ENCODE results near the gene PTGIR. TPM values are rescaled to one million over a fixed set of nuclear protein-coding genes. Genes with fewer than 3 reads are reported as not detected.

The PTGIR gene
- total and polyA plus RNA-seq, 8 donors, result 0.56 to 4.6 (median 2.6) TPM

DNA sequence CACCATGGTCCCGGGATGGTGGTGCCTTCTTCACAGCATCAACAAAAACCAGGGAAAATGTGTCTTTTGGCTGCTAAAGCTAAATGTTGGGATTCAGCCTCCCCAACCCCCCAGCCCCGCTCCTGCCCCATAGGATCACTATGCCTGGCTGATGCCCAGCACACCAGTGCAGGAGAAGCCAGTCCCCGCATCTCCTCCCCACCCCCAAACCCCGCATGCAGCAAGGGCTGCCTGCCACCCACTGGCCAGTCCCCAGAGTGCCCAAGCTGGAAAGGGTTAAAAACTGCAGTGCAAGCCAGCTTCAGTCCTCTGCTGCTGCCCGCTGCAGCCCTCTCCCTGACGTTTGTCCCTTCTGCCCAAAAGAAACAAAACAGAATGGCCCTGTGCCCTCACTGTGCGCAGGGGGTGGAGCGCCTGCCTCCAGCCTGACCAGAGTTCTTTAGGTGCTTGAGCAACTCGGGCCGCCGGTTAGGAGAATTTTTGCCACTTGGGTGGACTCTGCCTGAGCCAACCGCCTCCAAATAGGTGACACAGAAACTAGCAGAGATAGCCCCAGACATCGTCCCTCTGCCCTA is 20.0 kb downstream of the PTGIR start:
- Histone ChIP-seq H3K9me3 (no peaks in the 10 kb centered on the region), H3K27ac (no peak overlapping the region), H3K4me1 (peaks cover 10 to 18% (median 15%) of the 10 kb centered on the region in 3 donors), H3K27me3 (no peaks in the 10 kb centered on the region), H3K4me3 (no peak overlapping the region), H3K36me3 (peaks cover 0 to 44% (median 24%) of the 10 kb centered on the region in 3 donors)
- intact Hi-C loops (cut with DNase I), result no loop called here
- ATAC-seq, result no peak
- FAIRE-seq, result no peak
- TF ChIP-seq, protein P1, sequence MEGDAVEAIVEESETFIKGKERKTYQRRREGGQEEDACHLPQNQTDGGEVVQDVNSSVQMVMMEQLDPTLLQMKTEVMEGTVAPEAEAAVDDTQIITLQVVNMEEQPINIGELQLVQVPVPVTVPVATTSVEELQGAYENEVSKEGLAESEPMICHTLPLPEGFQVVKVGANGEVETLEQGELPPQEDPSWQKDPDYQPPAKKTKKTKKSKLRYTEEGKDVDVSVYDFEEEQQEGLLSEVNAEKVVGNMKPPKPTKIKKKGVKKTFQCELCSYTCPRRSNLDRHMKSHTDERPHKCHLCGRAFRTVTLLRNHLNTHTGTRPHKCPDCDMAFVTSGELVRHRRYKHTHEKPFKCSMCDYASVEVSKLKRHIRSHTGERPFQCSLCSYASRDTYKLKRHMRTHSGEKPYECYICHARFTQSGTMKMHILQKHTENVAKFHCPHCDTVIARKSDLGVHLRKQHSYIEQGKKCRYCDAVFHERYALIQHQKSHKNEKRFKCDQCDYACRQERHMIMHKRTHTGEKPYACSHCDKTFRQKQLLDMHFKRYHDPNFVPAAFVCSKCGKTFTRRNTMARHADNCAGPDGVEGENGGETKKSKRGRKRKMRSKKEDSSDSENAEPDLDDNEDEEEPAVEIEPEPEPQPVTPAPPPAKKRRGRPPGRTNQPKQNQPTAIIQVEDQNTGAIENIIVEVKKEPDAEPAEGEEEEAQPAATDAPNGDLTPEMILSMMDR (IDR thresholded peaks at IDR 0.05), result no peak
- 59 to 62% methylated on average over 13 of the region's 13 CpGs for WGBS, 2 donors
- DNase-seq, result peak in 1 of 6 donors; percentile 16

DNA sequence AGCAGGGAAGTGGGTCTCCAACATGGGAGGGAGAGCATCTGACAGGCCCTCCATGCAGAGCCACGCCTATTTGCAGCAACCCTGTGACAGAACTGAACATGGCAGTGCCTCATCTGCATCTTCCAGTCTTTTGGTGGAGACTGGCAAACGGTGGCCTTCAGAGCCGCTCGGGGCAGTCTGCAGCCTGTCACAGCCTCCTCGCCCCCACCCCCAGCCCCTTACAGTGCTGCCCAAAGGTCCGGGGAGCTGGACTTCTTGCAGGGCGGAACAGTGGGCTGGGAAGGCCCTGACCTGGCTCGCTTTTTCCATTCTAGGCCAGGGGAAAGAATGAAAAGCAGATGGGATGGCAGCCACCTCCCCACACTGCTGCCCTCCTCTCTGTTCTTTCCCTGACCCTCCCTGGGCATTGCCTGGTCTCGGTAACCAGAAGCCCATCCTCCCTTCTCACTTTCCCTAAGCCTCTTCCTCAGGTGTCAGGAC is 21.1 kb downstream of the PTGIR start:
- Histone ChIP-seq H3K4me3 (peak overlapping the region in 2 of 4 donors; percentile 95 to 100), H3K4me1 (peaks cover 10 to 18% (median 15%) of the 10 kb centered on the region in 3 donors), H3K36me3 (peaks cover 0 to 33% (median 19%) of the 10 kb centered on the region in 3 donors), H3K27ac (peak overlapping the region; percentile 34 to 100 (median 86)), H3K27me3 (no peaks in the 10 kb centered on the region), H3K9me3 (no peaks in the 10 kb centered on the region)
- ATAC-seq (no peak), FAIRE-seq (no peak), DNase-seq (peak in 2 of 6 donors; percentile 22 to 36)
- intact Hi-C loops (cut with DNase I), result no loop called here
- 35 to 37% methylated on average over 9 of the region's 9 CpGs for WGBS, 2 donors
- TF ChIP-seq, protein P1 (IDR thresholded peaks at IDR 0.05), result no peak

GRCh38 chr19:46603195-46603637 is 21.7 kb downstream of the PTGIR start:
- intact Hi-C loops (cut with DNase I), result no loop called here
- WGBS, 2 donors, result 4 to 11% methylated on average over 2 of the region's 2 CpGs
- no peaks in the 10 kb centered on the region for H3K9me3 ChIP-seq
- no peaks in the 10 kb centered on the region for H3K27me3 ChIP-seq
- peak; percentile 17 to 62 (median 41) for ATAC-seq
- TF ChIP-seq, protein P1 (IDR thresholded peaks at IDR 0.05), result no peak
- H3K4me3 ChIP-seq, result peak overlapping the region; percentile 18 to 100 (median 94)
- peaks cover 0 to 27% (median 13%) of the 10 kb centered on the region in 3 donors for H3K36me3 ChIP-seq
- FAIRE-seq, result no peak
- DNase-seq, result peak in 5 of 6 donors; percentile 74 to 90 (median 85)
- H3K4me1 ChIP-seq, result peaks cover 10 to 18% (median 15%) of the 10 kb centered on the region in 3 donors
- H3K27ac ChIP-seq, result peak overlapping the region; percentile 34 to 100 (median 86)

- ATAC-seq (peak; percentile 1 to 6 (median 4)), FAIRE-seq (no peak), DNase-seq (peak in 3 of 6 donors; percentile 39 to 76 (median 44))
- no peaks in the 10 kb centered on the region for H3K9me3 ChIP-seq
- peaks cover 10 to 18% (median 15%) of the 10 kb centered on the region in 3 donors for H3K4me1 ChIP-seq
- peak overlapping the region; percentile 34 to 100 (median 86) for H3K27ac ChIP-seq
- no peaks in the 10 kb centered on the region for H3K27me3 ChIP-seq
- TF ChIP-seq, protein P1 (IDR thresholded peaks at IDR 0.05), result no peak
- intact Hi-C loops (cut with DNase I), result no loop called here
- WGBS, 2 donors, result 2 to 4% methylated on average over 23 of the region's 23 CpGs
- peak overlapping the region; percentile 18 to 100 (median 94) for H3K4me3 ChIP-seq
- H3K36me3 ChIP-seq, result peaks cover 0 to 21% (median 7%) of the 10 kb centered on the region in 3 donors
Measured at GRCh38 chr19:46602392-46603194, 22.3 kb downstream of the PTGIR start.
